ENCODE results near the gene INHBB.

INHBB gene

GRCh38 chr2:120360307-120360855, 14.4 kb downstream of the INHBB start:
- DNase-seq: no peak

- DNase-seq: no peak
These were observed 17.0 kb downstream of the INHBB start for GRCh38 chr2:120362926-120363325.

GRCh38 chr2:120365236-120365793, 19.4 kb downstream of the INHBB start:
- no peak for DNase-seq

- DNase-seq: no peak
These were observed 20.8 kb downstream of the INHBB start for GRCh38 chr2:120366698-120367097.

GRCh38 chr2:120367221-120367620, 21.3 kb downstream of the INHBB start:
- no peak for DNase-seq

- no peak for DNase-seq
These were observed 21.7 kb downstream of the INHBB start for GRCh38 chr2:120367649-120368048.

- no peak for DNase-seq
These were observed 22.1 kb downstream of the INHBB start for GRCh38 chr2:120368086-120368485.

- no peak for DNase-seq
These were observed 23.3 kb downstream of the INHBB start for GRCh38 chr2:120369250-120369649.

GRCh38 chr2:120371969-120372625, 26.2 kb downstream of the INHBB start:
- DNase-seq: no peak

- no peak for DNase-seq
These were observed 26.9 kb downstream of the INHBB start for GRCh38 chr2:120372816-120373215.

GRCh38 chr2:120373424-120373823, 27.5 kb downstream of the INHBB start:
- no peak for DNase-seq

- DNase-seq: no peak
These were observed 28.9 kb downstream of the INHBB start for GRCh38 chr2:120374821-120375220.

GRCh38 chr2:120375251-120376020, 29.5 kb downstream of the INHBB start:
- DNase-seq: no peak

- no peak for DNase-seq
These were observed 30.2 kb downstream of the INHBB start for GRCh38 chr2:120376101-120376500.

- no peak for DNase-seq
These were observed 31.0 kb downstream of the INHBB start for GRCh38 chr2:120376679-120377640.

GRCh38 chr2:120378605-120379004, 32.7 kb downstream of the INHBB start:
- DNase-seq: no peak

GRCh38 chr2:120379916-120380893, 34.3 kb downstream of the INHBB start:
- DNase-seq: no peak

- DNase-seq: no peak
These were observed 35.3 kb downstream of the INHBB start for GRCh38 chr2:120381192-120381591.

GRCh38 chr2:120381661-120382060, 35.7 kb downstream of the INHBB start:
- no peak for DNase-seq

- DNase-seq: no peak
These were observed 36.7 kb downstream of the INHBB start for GRCh38 chr2:120382541-120383144.

GRCh38 chr2:120383191-120383590, 37.3 kb downstream of the INHBB start:
- no peak for DNase-seq
